KMS-11 (cell line): ENCODE data around the gene KCNRG.

ENCODE experiments used
- H2AFZ ChIP-seq: fragments of 200-600 bp; sonication (generic); 2 replicates; pipeline ENCODE4 v1.6.1; 2016; ENCODE audit warnings: antibody characterized with exemption, mixed run types, low read depth
- H3K27ac ChIP-seq: fragments of 200-600 bp; sonication (generic); 2 replicates; pipeline ENCODE4 v1.6.1; 2016; ENCODE audit warnings: mild to moderate bottlenecking, mixed run types
- H3K27me3 ChIP-seq: fragments of 200-600 bp; sonication (generic); 2 replicates; pipeline ENCODE4 v1.6.1; 2017; ENCODE audit warnings: mild to moderate bottlenecking, low read depth, mixed run types, moderate library complexity; ENCODE audit not compliant: insufficient read depth
- H3K36me3 ChIP-seq: fragments of 200-600 bp; sonication (generic); 2 replicates; pipeline ENCODE4 v1.6.1; 2017; ENCODE audit warnings: mild to moderate bottlenecking, mixed run types; ENCODE audit not compliant: insufficient read depth
- H3K4me1 ChIP-seq: fragments of 200-600 bp; sonication (generic); 2 replicates; pipeline ENCODE4 v1.6.1; 2016; ENCODE audit warnings: mild to moderate bottlenecking, low read depth, mixed run types; ENCODE audit not compliant: poor library complexity, severe bottlenecking
- H3K4me2 ChIP-seq: fragments of 200-600 bp; sonication (generic); 2 replicates; pipeline ENCODE4 v1.7.0; 2016; ENCODE audit warnings: mild to moderate bottlenecking, mixed run types
- H3K4me3 ChIP-seq: fragments of 200-600 bp; sonication (generic); IDR thresholded peaks from 2 replicates; pipeline ENCODE4 v1.6.1; 2017; ENCODE audit warnings: low read depth, low read length, mixed read lengths; ENCODE audit not compliant: insufficient read depth
- H3K79me2 ChIP-seq: fragments of 200-600 bp; sonication (generic); 2 replicates; pipeline ENCODE4 v1.6.1; 2016; ENCODE audit warnings: low read depth, mixed run types; ENCODE audit not compliant: insufficient read depth
- H3K9ac ChIP-seq: fragments of 200-600 bp; sonication (generic); 2 replicates; pipeline ENCODE4 v1.6.1; 2016; ENCODE audit warnings: mild to moderate bottlenecking, mixed run types
- H4K20me1 ChIP-seq: fragments of 200-600 bp; sonication (generic); 2 replicates; pipeline ENCODE4 v1.6.1; 2016; ENCODE audit warnings: mild to moderate bottlenecking, mixed run types; ENCODE audit not compliant: insufficient read depth
- TF ChIP-seq, protein P1 (sequence below): fragments of 200-600 bp; sonication (generic); conservative IDR thresholded peaks from 2 replicates; pipeline ENCODE4 v1.6.1; 2017; ENCODE audit warnings: low read depth, mild to moderate bottlenecking, antibody characterized with exemption, low read length, moderate library complexity, mixed read lengths

The KCNRG gene, protein sequence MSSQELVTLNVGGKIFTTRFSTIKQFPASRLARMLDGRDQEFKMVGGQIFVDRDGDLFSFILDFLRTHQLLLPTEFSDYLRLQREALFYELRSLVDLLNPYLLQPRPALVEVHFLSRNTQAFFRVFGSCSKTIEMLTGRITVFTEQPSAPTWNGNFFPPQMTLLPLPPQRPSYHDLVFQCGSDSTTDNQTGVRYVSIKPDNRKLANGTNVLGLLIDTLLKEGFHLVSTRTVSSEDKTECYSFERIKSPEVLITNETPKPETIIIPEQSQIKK

DNA sequence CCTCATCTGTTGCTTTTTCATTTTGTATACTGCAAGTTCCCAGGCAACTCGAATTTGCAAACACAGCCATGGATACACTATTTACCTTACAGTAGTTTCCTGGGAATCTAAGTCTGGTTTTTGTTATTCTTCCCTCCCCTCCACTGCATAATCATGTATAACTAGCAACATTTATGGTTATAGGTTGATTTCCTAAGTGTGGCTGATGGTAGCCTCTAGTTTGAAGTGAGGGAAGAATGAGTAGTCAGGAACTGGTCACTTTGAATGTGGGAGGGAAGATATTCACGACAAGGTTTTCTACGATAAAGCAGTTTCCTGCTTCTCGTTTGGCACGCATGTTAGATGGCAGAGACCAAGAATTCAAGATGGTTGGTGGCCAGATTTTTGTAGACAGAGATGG, at the start of gene KCNRG:
TSS of gene KCNRG (plus strand) at position 187 of the 400 bp plus-strand sequence. CDS start at position 237, 50 bp downstream.
- no peak within 1 kb of the TSS for H3K9ac ChIP-seq
- no peak within 1 kb of the TSS for H3K27ac ChIP-seq
- H3K4me1 ChIP-seq, result no peaks in the 10 kb centered on the region
- no peak within 1 kb of the TSS for H2AFZ ChIP-seq
- H3K36me3 ChIP-seq, result no peaks in the 10 kb centered on the region
- no peaks in the 10 kb centered on the region for H3K27me3 ChIP-seq
- no peaks in the 10 kb centered on the region for H4K20me1 ChIP-seq
- H3K4me2 ChIP-seq, result no peak within 1 kb of the TSS
- no peak within 1 kb of the TSS for H3K4me3 ChIP-seq
- TF ChIP-seq, protein P1, sequence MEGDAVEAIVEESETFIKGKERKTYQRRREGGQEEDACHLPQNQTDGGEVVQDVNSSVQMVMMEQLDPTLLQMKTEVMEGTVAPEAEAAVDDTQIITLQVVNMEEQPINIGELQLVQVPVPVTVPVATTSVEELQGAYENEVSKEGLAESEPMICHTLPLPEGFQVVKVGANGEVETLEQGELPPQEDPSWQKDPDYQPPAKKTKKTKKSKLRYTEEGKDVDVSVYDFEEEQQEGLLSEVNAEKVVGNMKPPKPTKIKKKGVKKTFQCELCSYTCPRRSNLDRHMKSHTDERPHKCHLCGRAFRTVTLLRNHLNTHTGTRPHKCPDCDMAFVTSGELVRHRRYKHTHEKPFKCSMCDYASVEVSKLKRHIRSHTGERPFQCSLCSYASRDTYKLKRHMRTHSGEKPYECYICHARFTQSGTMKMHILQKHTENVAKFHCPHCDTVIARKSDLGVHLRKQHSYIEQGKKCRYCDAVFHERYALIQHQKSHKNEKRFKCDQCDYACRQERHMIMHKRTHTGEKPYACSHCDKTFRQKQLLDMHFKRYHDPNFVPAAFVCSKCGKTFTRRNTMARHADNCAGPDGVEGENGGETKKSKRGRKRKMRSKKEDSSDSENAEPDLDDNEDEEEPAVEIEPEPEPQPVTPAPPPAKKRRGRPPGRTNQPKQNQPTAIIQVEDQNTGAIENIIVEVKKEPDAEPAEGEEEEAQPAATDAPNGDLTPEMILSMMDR, result no peak
- H3K79me2 ChIP-seq, result no peaks in the 10 kb centered on the region

DNA sequence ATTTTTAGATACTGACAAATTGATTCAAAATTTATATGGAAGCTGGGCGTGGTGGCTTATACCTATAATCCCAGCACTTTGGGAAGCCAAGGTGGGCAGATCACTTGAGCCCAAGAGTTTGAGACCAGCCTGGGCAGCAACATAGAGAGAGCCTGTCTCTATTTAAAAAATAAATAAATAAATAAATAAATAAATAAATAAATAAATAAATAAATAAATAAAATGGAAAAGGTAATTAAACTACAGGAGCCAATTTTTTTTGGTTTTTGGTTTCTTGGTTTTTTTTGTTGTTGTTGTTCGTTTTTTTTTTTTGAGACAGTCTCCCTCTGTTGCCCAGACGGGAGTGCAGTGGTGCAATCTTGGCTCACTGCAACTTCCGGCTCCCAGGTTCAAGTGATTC, 47.8 kb upstream of the KCNRG start:
- TF ChIP-seq, protein P1, result no peak
- no peaks in the 10 kb centered on the region for H3K36me3 ChIP-seq
- H3K4me1 ChIP-seq, result no peaks in the 10 kb centered on the region
- H3K79me2 ChIP-seq, result no peaks in the 10 kb centered on the region
- no peak overlapping the region for H3K4me2 ChIP-seq
- no peak overlapping the region for H3K27ac ChIP-seq
- no peaks in the 10 kb centered on the region for H4K20me1 ChIP-seq
- no peak overlapping the region for H2AFZ ChIP-seq
- no peak overlapping the region for H3K9ac ChIP-seq
- no peaks in the 10 kb centered on the region for H3K27me3 ChIP-seq
- H3K4me3 ChIP-seq, result no peak overlapping the region

DNA sequence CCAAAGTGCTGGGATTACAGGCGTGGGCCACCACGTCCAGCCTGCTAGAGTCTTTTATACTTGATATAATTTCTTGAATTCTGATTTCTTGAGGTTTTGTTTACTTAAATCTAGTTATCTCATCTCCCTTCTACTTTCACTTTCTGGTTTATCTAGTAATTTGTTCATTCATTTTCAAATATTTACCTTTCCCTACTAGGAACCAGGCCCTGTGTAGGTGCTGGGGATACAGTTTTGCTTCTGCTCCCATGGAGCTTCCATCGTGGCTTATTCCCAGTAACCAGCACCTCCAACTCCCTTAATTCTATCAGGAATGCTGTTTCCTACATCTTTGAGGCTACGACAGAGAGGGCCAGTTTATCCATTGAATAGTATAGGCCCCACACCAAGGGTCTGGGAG, 42.5 kb upstream of the KCNRG start:
- Histone ChIP-seq H3K27me3 (no peaks in the 10 kb centered on the region), H3K36me3 (no peaks in the 10 kb centered on the region), H2AFZ (no peak overlapping the region), H3K4me1 (no peaks in the 10 kb centered on the region), H3K79me2 (no peaks in the 10 kb centered on the region), H3K27ac (no peak overlapping the region), H3K4me3 (no peak overlapping the region), H4K20me1 (no peaks in the 10 kb centered on the region), H3K9ac (no peak overlapping the region), H3K4me2 (no peak overlapping the region)
- TF ChIP-seq, protein P1, result no peak

DNA sequence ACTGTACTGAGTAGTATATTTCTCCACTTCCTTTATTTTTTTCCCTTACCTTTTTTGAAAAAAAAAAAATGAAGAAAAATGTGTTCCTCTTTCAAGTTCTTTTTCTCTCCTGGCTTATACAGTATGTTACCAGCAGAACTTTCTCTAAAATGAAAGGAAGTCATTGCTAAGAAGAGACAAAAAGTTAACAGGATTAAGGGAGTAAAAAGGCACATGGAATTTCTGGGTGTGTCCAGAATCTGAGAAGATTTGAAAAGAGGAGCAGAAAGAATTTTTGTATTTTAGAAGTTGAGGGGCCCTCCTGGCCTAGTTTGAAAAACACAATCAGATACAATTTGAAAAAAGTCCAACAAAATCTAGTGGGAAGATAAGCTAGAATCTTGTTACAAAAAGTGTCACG, 39.4 kb upstream of the KCNRG start:
- TF ChIP-seq, protein P1, result no peak
- H3K9ac ChIP-seq, result no peak overlapping the region
- H3K4me1 ChIP-seq, result no peaks in the 10 kb centered on the region
- H2AFZ ChIP-seq, result no peak overlapping the region
- H4K20me1 ChIP-seq, result no peaks in the 10 kb centered on the region
- H3K4me3 ChIP-seq, result no peak overlapping the region
- H3K79me2 ChIP-seq, result no peaks in the 10 kb centered on the region
- no peaks in the 10 kb centered on the region for H3K36me3 ChIP-seq
- H3K27me3 ChIP-seq, result no peaks in the 10 kb centered on the region
- H3K4me2 ChIP-seq, result no peak overlapping the region
- no peak overlapping the region for H3K27ac ChIP-seq
